MM.1S (cell line): ENCODE measurements around the gene NTRK1.

Source experiments
- DNase-seq: peaks from one replicate; pipeline ENCODE4 v3.0.0-alpha.2; 2015
- H2AFZ ChIP-seq: fragments of 300-600 bp; sonication (generic); 2 replicates; pipeline ENCODE4 v1.6.0; 2016; ENCODE audit warnings: antibody characterized with exemption, low read length
- H3F3A ChIP-seq: fragments of 300-600 bp; sonication (generic); 2 replicates; pipeline ENCODE4 v1.6.1; 2016; ENCODE audit warnings: mild to moderate bottlenecking, antibody characterized with exemption, low read length, moderate library complexity, mixed read lengths; ENCODE audit not compliant: insufficient read depth
- H3K27ac ChIP-seq: fragments of 300-600 bp; sonication (generic); 2 replicates; pipeline ENCODE4 v1.5.1; 2016; ENCODE audit warnings: mild to moderate bottlenecking, low read length
- H3K27me3 ChIP-seq: fragments of 300-600 bp; sonication (generic); replicated peaks from 2 replicates; pipeline ENCODE4 v1.6.0; 2016; ENCODE audit warnings: low read length; ENCODE audit not compliant: insufficient read depth
- H3K36me3 ChIP-seq: fragments of 300-600 bp; sonication (generic); replicated peaks from 2 replicates; pipeline ENCODE4 v1.6.1; 2016; ENCODE audit warnings: mild to moderate bottlenecking, low read length, mixed read lengths; ENCODE audit not compliant: insufficient read depth
- H3K4me1 ChIP-seq: fragments of 300-600 bp; sonication (generic); 2 replicates; pipeline ENCODE4 v1.6.1; 2016; ENCODE audit warnings: low read length, mixed read lengths
- H3K4me2 ChIP-seq: fragments of 300-600 bp; sonication (generic); 2 replicates; pipeline ENCODE4 v1.6.0; 2016; ENCODE audit warnings: low read depth, low read length
- H3K4me3 ChIP-seq: fragments of 300-600 bp; sonication (generic); 2 replicates; pipeline ENCODE4 v1.5.1; 2016; ENCODE audit warnings: low read length, mixed read lengths
- H3K79me2 ChIP-seq: fragments of 300-600 bp; sonication (generic); 2 replicates; pipeline ENCODE4 v1.6.1; 2016; ENCODE audit warnings: mixed run types, low read length, mixed read lengths
- H3K9ac ChIP-seq: fragments of 300-600 bp; sonication (generic); 2 replicates; pipeline ENCODE4 v1.6.1; 2016; ENCODE audit warnings: low read length, mixed read lengths
- H3K9me2 ChIP-seq: fragments of 300-600 bp; sonication (generic); replicated peaks from 2 replicates; pipeline ENCODE4 v1.6.1; 2016; ENCODE audit warnings: mild to moderate bottlenecking, low read length, mixed read lengths; ENCODE audit not compliant: insufficient read depth
- H3K9me3 ChIP-seq: fragments of 300-600 bp; sonication (generic); replicated peaks from 2 replicates; pipeline ENCODE4 v1.6.1; 2016; ENCODE audit warnings: mild to moderate bottlenecking, low read length, mixed read lengths; ENCODE audit not compliant: insufficient read depth
- H4K20me1 ChIP-seq: fragments of 300-600 bp; sonication (generic); 2 replicates; pipeline ENCODE4 v1.6.1; 2016; ENCODE audit warnings: mild to moderate bottlenecking, low read length, moderate library complexity, mixed read lengths; ENCODE audit not compliant: insufficient read depth
- CTCF ChIP-seq: fragments of 300-600 bp; sonication (generic); IDR thresholded peaks from 2 replicates; pipeline ENCODE4 v1.5.1; 2016; ENCODE audit warnings: antibody characterized with exemption, low read length, mixed read lengths
- EZH2 ChIP-seq: fragments of 300-600 bp; sonication (generic); optimal IDR thresholded peaks from 2 replicates; pipeline ENCODE3; 2017; ENCODE audit warnings: low read depth, mild to moderate bottlenecking, antibody characterized with exemption, low read length, mixed read lengths
- EZH2phosphoT487 ChIP-seq: fragments of 300-600 bp; sonication (generic); IDR thresholded peaks from 2 replicates; pipeline ENCODE4 v1.6.1; 2018; ENCODE audit warnings: antibody characterized with exemption, low read length

The NTRK1 gene

DNA sequence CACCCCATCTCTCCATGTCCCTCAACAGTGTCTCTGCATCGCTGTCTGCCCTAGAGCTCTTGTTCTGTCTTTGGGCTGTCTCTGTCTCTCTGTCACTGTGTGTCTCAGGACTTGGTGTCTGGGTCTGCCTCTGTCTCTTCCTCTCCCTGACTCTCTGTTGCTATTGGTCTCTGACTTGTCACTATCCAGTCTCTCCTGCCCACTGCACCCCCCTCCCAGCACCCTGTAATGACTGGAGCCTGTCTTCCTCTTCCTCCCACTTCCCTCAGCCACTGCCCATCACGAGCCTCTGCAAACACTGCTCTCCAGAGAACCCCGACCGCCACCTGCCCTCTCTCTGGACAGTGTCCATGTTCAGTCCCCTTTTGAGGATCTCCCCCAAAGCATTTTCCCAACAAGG is 45.0 kb downstream of the NTRK1 start:
- Histone ChIP-seq H3K4me1 (peaks cover 7% of the 10 kb centered on the region; the same call in 1 of the 2 replicates), H3K4me2 (no peak overlapping the region), H3K9me3 (no peaks in the 10 kb centered on the region), H3K27me3 (peaks cover 85% of the 10 kb centered on the region), H3K4me3 (no peak overlapping the region), H3K27ac (no peak overlapping the region), H3K9me2 (no peaks in the 10 kb centered on the region), H4K20me1 (no peaks in the 10 kb centered on the region), H2AFZ (no peak overlapping the region), H3F3A (no peaks in the 10 kb centered on the region), H3K9ac (no peak overlapping the region), H3K79me2 (no peaks in the 10 kb centered on the region), H3K36me3 (no peaks in the 10 kb centered on the region)
- TF ChIP-seq EZH2 (no peak), CTCF (no peak), EZH2phosphoT487 (no peak)
- no peak for DNase-seq

DNA sequence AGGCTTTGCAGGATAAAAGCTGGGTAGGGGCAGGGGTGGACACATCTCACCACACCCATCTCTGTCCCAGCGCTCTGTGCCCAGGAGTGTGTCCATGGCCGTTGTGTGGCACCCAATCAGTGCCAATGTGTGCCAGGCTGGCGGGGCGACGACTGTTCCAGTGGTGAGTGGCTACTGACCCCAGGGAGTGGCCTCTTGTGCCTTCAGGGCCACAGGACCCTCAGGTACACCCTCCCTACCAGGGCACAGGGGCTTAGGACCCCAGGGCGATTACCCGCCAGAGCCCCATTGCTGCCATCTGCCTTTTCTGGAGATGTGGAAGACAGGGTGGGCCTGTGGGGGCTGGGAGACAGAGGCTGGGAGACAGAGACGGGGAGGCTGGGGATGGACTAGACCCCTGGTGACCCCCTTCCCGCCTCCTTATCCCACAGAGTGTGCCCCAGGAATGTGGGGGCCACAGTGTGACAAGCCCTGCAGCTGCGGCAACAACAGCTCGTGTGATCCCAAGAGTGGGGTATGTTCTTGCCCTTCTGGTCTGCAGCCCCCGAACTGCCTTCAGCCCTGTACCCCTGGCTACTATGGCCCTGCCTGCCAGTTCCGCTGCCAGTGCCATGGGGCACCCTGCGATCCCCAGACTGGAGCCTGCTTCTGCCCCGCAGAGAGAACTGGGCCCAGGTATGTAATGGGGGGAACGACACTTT is 45.7 kb downstream of the NTRK1 start:
- Histone ChIP-seq H3K9me3 (no peaks in the 10 kb centered on the region), H3K9ac (no peak overlapping the region), H3K36me3 (no peaks in the 10 kb centered on the region), H3F3A (no peaks in the 10 kb centered on the region), H3K27me3 (peaks cover 83% of the 10 kb centered on the region), H3K79me2 (no peaks in the 10 kb centered on the region), H2AFZ (no peak overlapping the region), H3K4me1 (peaks cover 7% of the 10 kb centered on the region; the same call in 1 of the 2 replicates), H3K4me2 (no peak overlapping the region), H3K9me2 (no peaks in the 10 kb centered on the region), H3K27ac (no peak overlapping the region), H3K4me3 (no peak overlapping the region), H4K20me1 (no peaks in the 10 kb centered on the region)
- no peak for DNase-seq
- no peak for TF ChIP-seq EZH2
- no peak for TF ChIP-seq CTCF
- TF ChIP-seq EZH2phosphoT487 = no peak

GRCh38 chr1:156908541-156908940 is 47.9 kb downstream of the NTRK1 start:
- peaks cover 7% of the 10 kb centered on the region; the same call in 1 of the 2 replicates for H3K4me1 ChIP-seq
- H3K27me3 ChIP-seq = peaks cover 82% of the 10 kb centered on the region
- H3K36me3 ChIP-seq = no peaks in the 10 kb centered on the region
- H3K27ac ChIP-seq = no peak overlapping the region
- H4K20me1 ChIP-seq = no peaks in the 10 kb centered on the region
- H2AFZ ChIP-seq = no peak overlapping the region
- no peak overlapping the region for H3K4me2 ChIP-seq
- H3K79me2 ChIP-seq = no peaks in the 10 kb centered on the region
- TF ChIP-seq EZH2phosphoT487 (no peak), EZH2 (no peak), CTCF (no peak)
- no peak overlapping the region for H3K4me3 ChIP-seq
- no peak for DNase-seq
- no peaks in the 10 kb centered on the region for H3K9me2 ChIP-seq
- H3K9me3 ChIP-seq = no peaks in the 10 kb centered on the region
- no peaks in the 10 kb centered on the region for H3F3A ChIP-seq
- no peak overlapping the region for H3K9ac ChIP-seq
